Measurements from ENCODE around the gene DDI1.

Gene DDI1

GRCh38 chr11:104036588-104036987 is at the start of gene DDI1:
Gene DDI1, plus strand, starts transcription at chr11:104036640. Its CDS starts 183 bp downstream, at chr11:104036823.
- DNase-seq = no peak

- no peak for DNase-seq
Measured at GRCh38 chr11:103987629-103988594, 48.5 kb upstream of the DDI1 start.

- DNase-seq = no peak
Measured at GRCh38 chr11:103988595-103988969, 47.9 kb upstream of the DDI1 start.

GRCh38 chr11:103993507-103993906 is 42.9 kb upstream of the DDI1 start:
- no peak for DNase-seq

- DNase-seq = no peak
Measured at GRCh38 chr11:103994094-103994493, 42.3 kb upstream of the DDI1 start.

- DNase-seq = no peak
Measured at GRCh38 chr11:103994518-103994917, 41.9 kb upstream of the DDI1 start.

- DNase-seq = no peak
Measured at GRCh38 chr11:103995896-103996295, 40.5 kb upstream of the DDI1 start.

- DNase-seq = no peak
Measured at GRCh38 chr11:103997082-103997481, 39.4 kb upstream of the DDI1 start.

GRCh38 chr11:103998826-103999508 is 37.5 kb upstream of the DDI1 start:
- DNase-seq = no peak

- DNase-seq = no peak
Measured at GRCh38 chr11:104000798-104001197, 35.6 kb upstream of the DDI1 start.

GRCh38 chr11:104001561-104002056 is 34.8 kb upstream of the DDI1 start:
- DNase-seq = no peak

GRCh38 chr11:104003491-104003890 is 32.9 kb upstream of the DDI1 start:
- no peak for DNase-seq

GRCh38 chr11:104005234-104005855 is 31.1 kb upstream of the DDI1 start:
- DNase-seq = no peak

- DNase-seq = no peak
Measured at GRCh38 chr11:104009744-104010143, 26.7 kb upstream of the DDI1 start.

- no peak for DNase-seq
Measured at GRCh38 chr11:104011044-104011443, 25.4 kb upstream of the DDI1 start.

GRCh38 chr11:104015649-104016415 is 20.6 kb upstream of the DDI1 start:
- no peak for DNase-seq

GRCh38 chr11:104024572-104024971 is 11.9 kb upstream of the DDI1 start:
- no peak for DNase-seq

GRCh38 chr11:104028476-104029263 is 7.8 kb upstream of the DDI1 start:
- DNase-seq = no peak

- DNase-seq = no peak
Measured at GRCh38 chr11:104033134-104033533, 3.3 kb upstream of the DDI1 start.

GRCh38 chr11:104033561-104033960 is 2.9 kb upstream of the DDI1 start:
- no peak for DNase-seq

- no peak for DNase-seq
Measured at GRCh38 chr11:104036995-104037394, 555 bp downstream of the DDI1 start.

- DNase-seq = no peak
Measured at GRCh38 chr11:104041792-104042191, 5.4 kb downstream of the DDI1 start.
